ENCODE measurements around the gene USP34.

USP34 gene

DNA sequence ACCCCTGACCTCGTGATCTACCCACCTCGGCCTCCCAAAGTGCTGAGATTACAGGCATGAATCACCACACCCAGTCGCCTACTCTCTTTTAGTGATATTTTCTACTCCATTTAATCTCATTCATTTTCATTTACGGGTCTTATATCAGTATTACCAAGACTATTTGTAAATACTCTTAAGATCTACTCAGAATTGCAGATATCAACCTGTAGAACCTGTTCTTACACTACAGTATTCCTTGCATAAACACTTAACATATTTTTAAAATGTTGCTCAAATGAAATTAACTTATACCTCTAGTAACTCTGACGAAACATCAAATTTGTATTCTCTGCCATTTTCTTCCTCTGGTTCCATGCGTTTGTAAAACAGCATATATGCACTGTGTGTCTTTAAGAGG, 229.6 kb downstream of the USP34 start:
- DNase-seq (ENCODE audit: low spot score) = no peak
- TF ChIP-seq, protein P1, sequence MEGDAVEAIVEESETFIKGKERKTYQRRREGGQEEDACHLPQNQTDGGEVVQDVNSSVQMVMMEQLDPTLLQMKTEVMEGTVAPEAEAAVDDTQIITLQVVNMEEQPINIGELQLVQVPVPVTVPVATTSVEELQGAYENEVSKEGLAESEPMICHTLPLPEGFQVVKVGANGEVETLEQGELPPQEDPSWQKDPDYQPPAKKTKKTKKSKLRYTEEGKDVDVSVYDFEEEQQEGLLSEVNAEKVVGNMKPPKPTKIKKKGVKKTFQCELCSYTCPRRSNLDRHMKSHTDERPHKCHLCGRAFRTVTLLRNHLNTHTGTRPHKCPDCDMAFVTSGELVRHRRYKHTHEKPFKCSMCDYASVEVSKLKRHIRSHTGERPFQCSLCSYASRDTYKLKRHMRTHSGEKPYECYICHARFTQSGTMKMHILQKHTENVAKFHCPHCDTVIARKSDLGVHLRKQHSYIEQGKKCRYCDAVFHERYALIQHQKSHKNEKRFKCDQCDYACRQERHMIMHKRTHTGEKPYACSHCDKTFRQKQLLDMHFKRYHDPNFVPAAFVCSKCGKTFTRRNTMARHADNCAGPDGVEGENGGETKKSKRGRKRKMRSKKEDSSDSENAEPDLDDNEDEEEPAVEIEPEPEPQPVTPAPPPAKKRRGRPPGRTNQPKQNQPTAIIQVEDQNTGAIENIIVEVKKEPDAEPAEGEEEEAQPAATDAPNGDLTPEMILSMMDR (IDR thresholded peaks at IDR 0.05; ENCODE audit: extremely low read depth, insufficient read depth, missing control alignments) = no peak
- in situ Hi-C loops (cut with MboI; ENCODE audit: low pct_unique_long_range_greater_than_20kb, low sequenced_read_pairs, unreplicated experiment) = no loop called here

DNA sequence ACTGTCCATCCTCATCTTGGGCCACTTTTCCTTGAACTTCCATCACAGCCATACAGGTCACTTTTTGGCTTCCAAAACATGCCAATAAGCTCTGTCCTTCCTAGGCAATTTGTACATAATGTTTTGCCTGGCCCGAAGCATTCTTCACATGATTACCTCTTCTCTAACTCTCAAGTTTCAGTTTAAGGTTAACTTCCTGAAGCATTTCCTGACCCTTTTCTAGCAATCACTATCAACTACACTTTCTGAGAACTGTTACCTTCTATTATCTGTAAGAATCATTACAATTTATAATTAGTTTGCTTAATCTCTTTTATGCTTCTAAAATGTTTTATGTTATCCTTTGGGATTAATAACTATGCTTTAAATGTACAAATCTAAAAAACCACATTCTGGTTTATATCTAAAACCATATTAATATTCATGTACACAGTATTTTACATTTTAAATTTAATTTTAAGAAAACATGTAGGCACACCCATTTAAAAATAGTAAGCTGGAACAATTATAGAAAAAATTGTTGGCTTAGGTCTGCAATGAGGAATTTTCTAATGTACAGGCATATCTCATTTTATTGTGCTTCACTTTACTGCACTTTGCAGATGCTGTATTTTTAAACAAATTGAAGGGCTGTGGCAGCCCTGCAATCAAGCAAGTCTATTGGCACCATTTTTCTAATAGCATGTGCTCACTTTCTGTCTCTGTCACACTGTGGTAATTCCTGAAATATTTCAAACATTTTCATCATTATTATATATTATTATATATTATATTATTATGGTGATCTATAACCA, 232.5 kb downstream of the USP34 start:
- no peak for DNase-seq (ENCODE audit: low spot score)
- in situ Hi-C loops (cut with MboI; ENCODE audit: low pct_unique_long_range_greater_than_20kb, low sequenced_read_pairs, unreplicated experiment) = no loop called here
- TF ChIP-seq, protein P1 (IDR thresholded peaks at IDR 0.05; ENCODE audit: extremely low read depth, insufficient read depth, missing control alignments) = no peak

DNA sequence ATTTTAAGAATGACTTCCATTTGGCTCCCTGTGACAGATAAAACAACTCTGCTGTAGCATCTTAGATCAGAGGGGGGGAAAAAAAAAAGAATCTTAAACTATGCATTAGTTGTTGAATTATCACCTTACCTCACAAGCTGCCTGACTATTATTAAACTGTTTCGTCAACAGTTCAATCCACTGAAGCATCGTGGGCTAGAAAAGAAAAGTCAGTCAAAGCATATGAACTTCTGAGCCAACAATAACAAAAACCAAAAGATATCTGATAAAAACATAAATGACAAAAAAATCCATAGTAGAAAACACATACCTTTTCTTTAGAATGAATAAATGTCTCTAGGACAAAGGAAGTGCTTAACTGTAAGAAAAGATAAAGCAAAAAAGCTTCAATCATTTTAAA, 235.2 kb downstream of the USP34 start:
- no peak for DNase-seq (ENCODE audit: low spot score)
- in situ Hi-C loops (cut with MboI; ENCODE audit: low pct_unique_long_range_greater_than_20kb, low sequenced_read_pairs, unreplicated experiment) = no loop called here
- TF ChIP-seq, protein P1 (IDR thresholded peaks at IDR 0.05; ENCODE audit: extremely low read depth, insufficient read depth, missing control alignments) = no peak

DNA sequence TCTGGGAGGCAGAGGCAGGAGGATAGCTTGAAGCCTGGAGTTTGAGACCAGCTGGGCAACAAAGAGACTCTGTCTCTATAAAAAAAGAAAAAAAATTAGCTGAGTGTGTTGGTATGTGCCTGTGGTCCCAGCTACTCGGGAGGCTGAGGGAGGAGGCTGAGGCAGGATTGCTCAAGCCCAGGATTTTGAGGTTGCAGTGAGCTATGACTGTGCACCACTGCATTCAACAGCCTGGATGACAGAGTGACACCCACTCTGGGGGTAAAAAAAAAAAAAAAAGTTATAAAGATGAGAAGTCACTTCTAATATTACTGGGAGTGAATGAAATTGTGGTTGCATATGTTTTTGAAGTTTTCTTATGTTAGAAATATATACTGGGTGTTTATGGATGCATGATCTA, 237.3 kb downstream of the USP34 start:
- TF ChIP-seq, protein P1 (IDR thresholded peaks at IDR 0.05; ENCODE audit: extremely low read depth, insufficient read depth, missing control alignments) = no peak
- no peak for DNase-seq (ENCODE audit: low spot score)
- in situ Hi-C loops (cut with MboI; ENCODE audit: low pct_unique_long_range_greater_than_20kb, low sequenced_read_pairs, unreplicated experiment) = no loop called here

DNA sequence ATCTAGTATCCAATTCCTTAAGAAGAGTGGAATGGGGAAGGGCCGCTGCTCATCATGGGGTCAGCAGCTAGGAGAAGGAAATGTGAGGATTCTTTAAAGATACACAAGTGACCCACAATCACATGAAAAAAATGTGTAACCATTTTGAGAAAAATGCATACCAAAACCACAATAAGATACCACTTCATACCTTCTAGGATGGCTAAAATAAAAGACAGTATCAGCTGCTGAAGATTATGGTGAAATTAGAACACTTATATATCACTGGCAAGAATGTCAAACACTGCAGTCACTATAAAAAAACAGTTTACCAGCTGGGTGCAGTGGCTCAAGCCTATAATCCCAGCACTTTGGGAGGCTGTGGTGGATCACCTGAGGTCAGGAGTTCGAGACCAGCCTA, 241.0 kb downstream of the USP34 start:
- no peak for DNase-seq (ENCODE audit: low spot score)
- in situ Hi-C loops (cut with MboI; ENCODE audit: low pct_unique_long_range_greater_than_20kb, low sequenced_read_pairs, unreplicated experiment) = no loop called here
- TF ChIP-seq, protein P1 (IDR thresholded peaks at IDR 0.05; ENCODE audit: extremely low read depth, insufficient read depth, missing control alignments) = no peak

DNA sequence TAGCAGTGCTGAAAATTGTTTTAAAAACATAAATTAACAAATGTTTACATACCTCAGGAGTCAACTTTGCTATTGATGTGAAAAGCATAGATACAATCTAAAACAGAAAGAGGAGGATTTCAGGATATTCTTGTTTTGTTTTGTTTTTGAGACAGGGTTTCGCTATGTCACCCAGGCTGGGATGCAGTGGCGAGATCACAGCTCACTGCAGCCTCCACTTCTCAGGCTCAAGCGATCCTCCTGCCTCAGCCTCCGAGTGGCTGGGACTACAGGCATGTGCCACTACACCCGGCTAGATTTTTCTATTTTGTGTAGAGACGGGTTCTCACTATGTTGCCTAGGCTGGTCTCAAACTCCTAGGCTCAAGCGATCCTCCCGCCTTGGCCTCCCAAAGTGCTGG, 248.3 kb downstream of the USP34 start:
- TF ChIP-seq, protein P1 (IDR thresholded peaks at IDR 0.05; ENCODE audit: extremely low read depth, insufficient read depth, missing control alignments) = no peak
- in situ Hi-C loops (cut with MboI; ENCODE audit: low pct_unique_long_range_greater_than_20kb, low sequenced_read_pairs, unreplicated experiment) = no loop called here
- no peak for DNase-seq (ENCODE audit: low spot score)

Data from GM13977 (cell line).